DND-41 (cell line): ENCODE results near the gene RPS6KC1.

Source experiments
- CTCF ChIP-seq: IDR thresholded peaks from 2 replicates; pipeline ENCODE4 v1.5.1; 2012; ENCODE audit warnings: borderline replicate concordance, low read length, moderate library complexity, mild to moderate bottlenecking; ENCODE audit not compliant: poor library complexity, severe bottlenecking; ENCODE audit errors: extremely low read depth
- EZH2 ChIP-seq: IDR thresholded peaks from 3 replicates; pipeline ENCODE4 v1.6.1; 2012; ENCODE audit warnings: borderline replicate concordance, low read depth, mild to moderate bottlenecking, moderate library complexity, low read length, inconsistent platforms; ENCODE audit not compliant: severe bottlenecking

GRCh38 chr1:213296558-213296957 lies 245.5 kb downstream of the RPS6KC1 start:
- TF ChIP-seq CTCF (no peak), EZH2 (no peak)
